Measurements from ENCODE around the gene KIF18A. TPM values are rescaled to one million over a fixed set of nuclear protein-coding genes. Genes with fewer than 3 reads are reported as not detected.

The KIF18A gene
- total RNA-seq, 2 experiments from 2014 or later, result 36.4 to 42.3 TPM

DNA sequence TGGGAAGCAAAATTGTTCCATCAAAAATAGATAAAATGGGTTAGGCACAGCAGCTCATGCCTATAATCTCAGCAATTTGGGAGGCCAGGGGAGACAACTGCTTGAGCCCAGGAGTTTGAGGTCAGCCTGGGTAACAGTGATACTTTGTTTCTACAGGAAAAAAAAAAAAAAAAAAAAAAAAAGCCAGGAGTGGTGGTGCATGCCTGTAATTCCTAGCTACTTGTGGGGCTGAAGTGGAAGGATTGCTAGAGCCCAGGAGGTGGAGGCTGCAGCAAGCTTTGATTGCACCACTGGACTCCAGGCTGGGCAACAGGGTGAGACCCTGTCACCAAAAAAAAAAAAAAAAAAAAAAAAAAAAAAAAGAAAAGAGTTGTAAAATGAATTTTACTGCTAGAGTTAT lies 49.6 kb downstream of the KIF18A start:
- Histone ChIP-seq H3K27ac (ENCODE audit: low read depth, low read length, poor library complexity, severe bottlenecking) (no peak overlapping the region), H3K4me1 (ENCODE audit: insufficient read depth, low read length, poor library complexity, severe bottlenecking) (no peaks in the 10 kb centered on the region), H3K79me2 (ENCODE audit: insufficient read depth, low read depth, low read length) (no peaks in the 10 kb centered on the region), H3K36me3 (ENCODE audit: insufficient read depth, low read length) (peaks cover 90% of the 10 kb centered on the region), H4K20me1 (ENCODE audit: insufficient read depth, low read length) (no peaks in the 10 kb centered on the region), H2AFZ (ENCODE audit: low read length) (no peak overlapping the region), H3K4me2 (ENCODE audit: low read length) (no peak overlapping the region), H3K9me3 (ENCODE audit: low read length) (no peaks in the 10 kb centered on the region), H3K9me2 (ENCODE audit: insufficient read depth, low read length) (no peaks in the 10 kb centered on the region), H3K4me3 (ENCODE audit: low read depth, low read length, poor library complexity, severe bottlenecking) (no peak overlapping the region)
- CTCF ChIA-PET (ENCODE audit: unreplicated experiment), result no interaction called here
- intact Hi-C loops (cut with micrococcal nuclease; ENCODE audit: unreplicated experiment), result no loop called here
- POLR2A ChIA-PET, result interaction anchor here (0.6 to 1.3 kb wide), 7 partner anchors 10 to 431 kb away, joined by 3 to 6 read pairs (median 3); no protein-coding TSS in a partner anchor
- no peak for DNase-seq (ENCODE audit: low spot score)
- BruUV-seq (replicated peaks), result no TSS peak
- TF ChIP-seq, protein P1, sequence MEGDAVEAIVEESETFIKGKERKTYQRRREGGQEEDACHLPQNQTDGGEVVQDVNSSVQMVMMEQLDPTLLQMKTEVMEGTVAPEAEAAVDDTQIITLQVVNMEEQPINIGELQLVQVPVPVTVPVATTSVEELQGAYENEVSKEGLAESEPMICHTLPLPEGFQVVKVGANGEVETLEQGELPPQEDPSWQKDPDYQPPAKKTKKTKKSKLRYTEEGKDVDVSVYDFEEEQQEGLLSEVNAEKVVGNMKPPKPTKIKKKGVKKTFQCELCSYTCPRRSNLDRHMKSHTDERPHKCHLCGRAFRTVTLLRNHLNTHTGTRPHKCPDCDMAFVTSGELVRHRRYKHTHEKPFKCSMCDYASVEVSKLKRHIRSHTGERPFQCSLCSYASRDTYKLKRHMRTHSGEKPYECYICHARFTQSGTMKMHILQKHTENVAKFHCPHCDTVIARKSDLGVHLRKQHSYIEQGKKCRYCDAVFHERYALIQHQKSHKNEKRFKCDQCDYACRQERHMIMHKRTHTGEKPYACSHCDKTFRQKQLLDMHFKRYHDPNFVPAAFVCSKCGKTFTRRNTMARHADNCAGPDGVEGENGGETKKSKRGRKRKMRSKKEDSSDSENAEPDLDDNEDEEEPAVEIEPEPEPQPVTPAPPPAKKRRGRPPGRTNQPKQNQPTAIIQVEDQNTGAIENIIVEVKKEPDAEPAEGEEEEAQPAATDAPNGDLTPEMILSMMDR (conservative IDR thresholded peaks at IDR 0.05; ENCODE audit: low read length), result no peak
- TF ChIP-seq EZH2phosphoT487 (IDR thresholded peaks at IDR 0.05; ENCODE audit: borderline replicate concordance, low read depth, low read length), result no peak

DNA sequence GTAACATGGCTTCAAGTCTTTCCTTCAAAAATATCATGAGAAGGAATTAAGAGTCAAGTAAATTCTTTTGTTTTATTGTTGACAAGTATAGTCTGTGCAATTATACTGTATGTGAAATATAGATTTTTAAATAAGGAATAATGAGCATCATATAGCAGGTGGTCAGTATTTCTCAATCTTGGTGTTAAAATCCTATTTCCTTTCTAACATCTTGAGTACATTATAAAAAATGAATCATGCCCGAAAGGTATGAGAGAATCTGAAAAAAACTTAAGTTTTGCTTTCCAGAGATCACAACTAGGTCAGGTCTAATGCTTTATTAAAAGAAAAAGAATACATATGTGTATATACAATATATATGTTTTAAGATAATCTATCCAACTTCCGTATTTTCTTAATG lies 53.1 kb downstream of the KIF18A start:
- intact Hi-C loops (cut with micrococcal nuclease; ENCODE audit: unreplicated experiment), result no loop called here
- Histone ChIP-seq H3K9me3 (ENCODE audit: low read length) (no peaks in the 10 kb centered on the region), H3K4me3 (ENCODE audit: low read depth, low read length, poor library complexity, severe bottlenecking) (no peak overlapping the region), H3K36me3 (ENCODE audit: insufficient read depth, low read length) (peaks cover 83% of the 10 kb centered on the region), H3K9me2 (ENCODE audit: insufficient read depth, low read length) (no peaks in the 10 kb centered on the region), H3K79me2 (ENCODE audit: insufficient read depth, low read depth, low read length) (no peaks in the 10 kb centered on the region), H3K4me2 (ENCODE audit: low read length) (no peak overlapping the region), H3K4me1 (ENCODE audit: insufficient read depth, low read length, poor library complexity, severe bottlenecking) (no peaks in the 10 kb centered on the region), H3K27ac (ENCODE audit: low read depth, low read length, poor library complexity, severe bottlenecking) (no peak overlapping the region), H2AFZ (ENCODE audit: low read length) (no peak overlapping the region), H4K20me1 (ENCODE audit: insufficient read depth, low read length) (0 out of 2 replicates have a peak, but pooled peaks cover 4% of the 10 kb centered on the region)
- TF ChIP-seq, protein P1 (conservative IDR thresholded peaks at IDR 0.05; ENCODE audit: low read length), result no peak
- no peak for TF ChIP-seq EZH2phosphoT487 (IDR thresholded peaks at IDR 0.05; ENCODE audit: borderline replicate concordance, low read depth, low read length)
- ChIA-PET CTCF (ENCODE audit: unreplicated experiment) (no interaction called here), POLR2A (no interaction called here)
- no peak for DNase-seq (ENCODE audit: low spot score)
- no TSS peak for BruUV-seq (replicated peaks)

DNA sequence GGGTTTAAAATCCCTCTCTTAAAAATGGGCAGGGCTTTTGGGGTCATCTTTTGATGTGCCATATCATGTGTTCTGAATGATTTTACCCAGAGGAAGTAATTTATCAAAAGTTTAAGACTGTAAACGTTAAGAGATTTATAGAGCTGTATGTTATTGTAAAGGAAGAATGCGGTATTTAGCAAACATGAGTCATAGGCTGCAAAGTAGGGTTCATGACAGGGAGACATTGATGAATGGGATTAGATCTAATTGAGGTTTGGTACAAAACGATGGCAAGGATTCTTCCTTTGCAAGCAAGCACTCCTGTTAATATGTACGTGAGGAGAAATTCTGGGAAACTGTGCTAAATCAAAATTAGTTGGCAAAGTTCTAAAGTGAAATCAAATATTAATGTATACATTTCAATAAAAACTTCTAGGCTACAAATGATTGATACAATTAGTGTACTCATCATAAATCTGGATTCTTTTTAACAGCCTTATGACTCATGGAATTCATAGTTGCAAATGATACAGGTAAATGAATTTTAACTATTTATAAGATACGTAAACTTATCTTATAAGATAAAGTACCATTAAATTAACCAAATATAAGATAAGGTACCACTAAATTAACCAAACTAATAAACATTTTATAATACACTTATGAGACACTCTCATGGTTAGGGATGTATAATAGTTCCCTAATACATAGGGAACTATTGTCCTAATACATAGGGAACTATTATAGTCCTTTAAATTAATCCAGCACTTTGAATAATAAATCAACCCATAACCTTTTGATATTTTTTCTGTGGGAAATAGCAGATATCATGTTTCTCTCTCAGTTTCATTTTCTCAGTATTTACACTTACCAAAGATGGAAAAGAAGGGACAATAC lies 58.4 kb downstream of the KIF18A start:
- H3K79me2 ChIP-seq (ENCODE audit: insufficient read depth, low read depth, low read length), result no peaks in the 10 kb centered on the region
- no peaks in the 10 kb centered on the region for H3K4me1 ChIP-seq (ENCODE audit: insufficient read depth, low read length, poor library complexity, severe bottlenecking)
- no TSS peak for BruUV-seq (replicated peaks)
- H3K4me2 ChIP-seq (ENCODE audit: low read length), result no peak overlapping the region
- H3K36me3 ChIP-seq (ENCODE audit: insufficient read depth, low read length), result peaks cover 62% of the 10 kb centered on the region
- no peaks in the 10 kb centered on the region for H3K9me3 ChIP-seq (ENCODE audit: low read length)
- H3K4me3 ChIP-seq (ENCODE audit: low read depth, low read length, poor library complexity, severe bottlenecking), result no peak overlapping the region
- no peaks in the 10 kb centered on the region for H3K9me2 ChIP-seq (ENCODE audit: insufficient read depth, low read length)
- no peak overlapping the region for H3K27ac ChIP-seq (ENCODE audit: low read depth, low read length, poor library complexity, severe bottlenecking)
- TF ChIP-seq EZH2phosphoT487 (IDR thresholded peaks at IDR 0.05; ENCODE audit: borderline replicate concordance, low read depth, low read length), result no peak
- TF ChIP-seq, protein P1 (conservative IDR thresholded peaks at IDR 0.05; ENCODE audit: low read length), result no peak
- POLR2A ChIA-PET, result no interaction called here
- DNase-seq (ENCODE audit: low spot score), result no peak
- no peak overlapping the region for H2AFZ ChIP-seq (ENCODE audit: low read length)
- intact Hi-C loops (cut with micrococcal nuclease; ENCODE audit: unreplicated experiment), result loop anchor here (5.0 kb wide), 1 partner anchor 33 kb away; no protein-coding TSS in a partner anchor
- H4K20me1 ChIP-seq (ENCODE audit: insufficient read depth, low read length), result 0 out of 2 replicates have a peak, but pooled peaks cover 4% of the 10 kb centered on the region
- CTCF ChIA-PET (ENCODE audit: unreplicated experiment), result no interaction called here
